Common myeloid progenitor, CD34-positive (primary cell): ENCODE measurements around the gene NIBAN1. TPM values are rescaled to one million over a fixed set of nuclear protein-coding genes. Genes with fewer than 3 reads are reported as not detected.

Experiments used
- CTCF ChIA-PET: fragments of 350-600 bp; sonication (Branson Sonifier 250); formaldehyde crosslinking; loops from one replicate; lab custom pipeline; 2021; ENCODE audit warnings: antibody characterized with exemption; lab: Charles Lee
- POLR2A ChIA-PET: fragments of 350-600 bp; sonication (Branson Sonifier 250); formaldehyde crosslinking; loops from one replicate; lab custom pipeline; 2021; ENCODE audit warnings: antibody characterized with exemption; lab: Charles Lee
- DNase-seq, 3 donors: peaks; one replicate each; pipeline versions ENCODE4 v3.0.0 to v3.0.0-alpha.2; 2013
- H3K27ac ChIP-seq, 2 experiments: 1 replicate in 1 of 2; 2 replicates in 1 of 2; pipeline ENCODE4 v1.7.0; 2013; ENCODE audit warnings: inconsistent platforms in 2 of 2, low read length in 2 of 2, mild to moderate bottlenecking in 2 of 2, low read depth in 1 of 2, moderate library complexity in 1 of 2; ENCODE audit not compliant: severe bottlenecking in 2 of 2, insufficient read depth in 1 of 2, poor library complexity in 1 of 2
- H3K27me3 ChIP-seq, 5 experiments: replicated peaks in 2 of 5; 1 replicate in 3 of 5; 2 replicates in 2 of 5; pipeline versions ENCODE4 v1.6.1 to v1.7.0; 2013; ENCODE audit warnings: low read length in 4 of 5, mild to moderate bottlenecking in 2 of 5, moderate library complexity in 2 of 5, inconsistent platforms in 1 of 5; ENCODE audit not compliant: insufficient read depth in 5 of 5, control insufficient read depth in 4 of 5
- H3K36me3 ChIP-seq, 4 experiments: 1 replicate in 2 of 4; 2 replicates in 2 of 4; pipeline versions ENCODE4 v1.6.1 to v1.7.0; 2013; ENCODE audit warnings: low read length in 3 of 4, control low read depth in 1 of 4, mild to moderate bottlenecking in 1 of 4; ENCODE audit not compliant: control insufficient read depth in 4 of 4, insufficient read depth in 4 of 4
- H3K4me1 ChIP-seq, 4 experiments: 1 replicate in 3 of 4; 2 replicates in 1 of 4; pipeline versions ENCODE4 v1.6.1 to v1.7.1; 2013; ENCODE audit warnings: low read length in 3 of 4, mild to moderate bottlenecking in 3 of 4, control low read depth in 1 of 4, inconsistent platforms in 1 of 4, moderate library complexity in 1 of 4; ENCODE audit not compliant: control insufficient read depth in 4 of 4, insufficient read depth in 4 of 4; ENCODE audit errors: control extremely low read depth in 1 of 4
- H3K4me3 ChIP-seq, 7 experiments: 1 replicate in 4 of 7; 2 replicates in 3 of 7; pipeline versions ENCODE4 v1.5.1 to v1.7.0; 2013; ENCODE audit warnings: mild to moderate bottlenecking in 7 of 7, low read length in 6 of 7, moderate library complexity in 6 of 7, inconsistent platforms in 2 of 7, low read depth in 2 of 7, control low read depth in 1 of 7; ENCODE audit not compliant: insufficient read depth in 4 of 7, control insufficient read depth in 1 of 7; ENCODE audit errors: extremely low read depth in 1 of 7
- H3K9me3 ChIP-seq, 5 experiments: 1 replicate in 4 of 5; 2 replicates in 1 of 5; pipeline versions ENCODE4 v1.6.1 to v1.7.1; 2013; ENCODE audit warnings: low read length in 4 of 5, mild to moderate bottlenecking in 2 of 5, inconsistent platforms in 1 of 5, low read depth in 1 of 5, moderate library complexity in 1 of 5; ENCODE audit not compliant: control insufficient read depth in 4 of 5, insufficient read depth in 2 of 5; ENCODE audit errors: control extremely low read depth in 1 of 5
- WGBS: methylation state at CpG from one replicate; pipeline ENCODE4 v1.1.5; 2013; ENCODE audit not compliant: insufficient coverage; 5-methylcytosine and 5-hydroxymethylcytosine counted together
- polyA plus RNA-seq: library from polyadenylated mRNA; unstranded; fragments of 120-200 nt; gene quantifications from one replicate; pipeline ENCODE4 v1.2.1, GENCODE V29; 2013

NIBAN1 gene, protein sequence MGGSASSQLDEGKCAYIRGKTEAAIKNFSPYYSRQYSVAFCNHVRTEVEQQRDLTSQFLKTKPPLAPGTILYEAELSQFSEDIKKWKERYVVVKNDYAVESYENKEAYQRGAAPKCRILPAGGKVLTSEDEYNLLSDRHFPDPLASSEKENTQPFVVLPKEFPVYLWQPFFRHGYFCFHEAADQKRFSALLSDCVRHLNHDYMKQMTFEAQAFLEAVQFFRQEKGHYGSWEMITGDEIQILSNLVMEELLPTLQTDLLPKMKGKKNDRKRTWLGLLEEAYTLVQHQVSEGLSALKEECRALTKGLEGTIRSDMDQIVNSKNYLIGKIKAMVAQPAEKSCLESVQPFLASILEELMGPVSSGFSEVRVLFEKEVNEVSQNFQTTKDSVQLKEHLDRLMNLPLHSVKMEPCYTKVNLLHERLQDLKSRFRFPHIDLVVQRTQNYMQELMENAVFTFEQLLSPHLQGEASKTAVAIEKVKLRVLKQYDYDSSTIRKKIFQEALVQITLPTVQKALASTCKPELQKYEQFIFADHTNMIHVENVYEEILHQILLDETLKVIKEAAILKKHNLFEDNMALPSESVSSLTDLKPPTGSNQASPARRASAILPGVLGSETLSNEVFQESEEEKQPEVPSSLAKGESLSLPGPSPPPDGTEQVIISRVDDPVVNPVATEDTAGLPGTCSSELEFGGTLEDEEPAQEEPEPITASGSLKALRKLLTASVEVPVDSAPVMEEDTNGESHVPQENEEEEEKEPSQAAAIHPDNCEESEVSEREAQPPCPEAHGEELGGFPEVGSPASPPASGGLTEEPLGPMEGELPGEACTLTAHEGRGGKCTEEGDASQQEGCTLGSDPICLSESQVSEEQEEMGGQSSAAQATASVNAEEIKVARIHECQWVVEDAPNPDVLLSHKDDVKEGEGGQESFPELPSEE
- polyA plus RNA-seq = 9.4 TPM

DNA sequence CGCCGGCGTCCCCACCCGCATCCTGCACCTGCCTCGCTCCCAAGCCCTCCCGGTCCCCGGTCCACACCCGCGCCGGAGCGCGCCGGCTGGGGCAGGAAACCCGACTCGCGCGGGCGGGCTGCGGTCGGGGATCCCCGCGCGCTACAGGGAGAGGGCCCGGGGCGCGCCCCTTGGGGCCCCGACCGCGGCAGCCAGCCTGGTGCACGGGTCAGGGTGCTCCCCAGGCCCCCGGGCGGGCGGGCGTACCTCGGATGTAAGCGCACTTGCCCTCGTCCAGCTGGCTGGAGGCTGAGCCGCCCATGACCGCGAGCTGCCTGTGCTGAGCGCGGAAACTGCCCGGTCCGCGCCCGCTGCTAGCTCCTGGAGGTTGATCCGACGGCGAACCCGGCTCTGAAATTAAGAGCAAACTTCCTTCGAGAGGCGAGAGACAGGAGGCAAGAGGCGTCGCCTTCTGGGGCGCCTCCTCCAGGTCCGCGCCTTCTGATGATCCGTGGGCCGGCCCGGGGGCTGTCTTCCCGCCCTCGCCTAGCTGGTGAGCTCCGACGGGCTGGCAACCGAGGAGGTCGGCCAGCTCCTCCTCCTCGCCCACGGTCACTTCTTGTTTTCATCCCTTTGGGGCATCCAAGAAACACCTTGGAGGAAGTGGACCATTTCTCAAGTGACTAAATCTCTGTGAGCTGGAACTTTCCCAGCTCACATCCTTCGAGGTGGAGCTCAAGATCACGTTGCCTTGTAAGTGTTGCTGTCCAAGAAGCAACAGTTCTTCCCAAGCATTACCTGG is at the start of gene NIBAN1:
TSS of gene NIBAN1 (minus strand) at position 453 of the 781 bp plus-strand sequence. CDS start at position 301, 152 bp downstream.
- Histone ChIP-seq H3K27ac (peak within 1 kb of the TSS; percentile 21 to 83), H3K4me1 (peaks cover 4 to 29% (median 21%) of the 10 kb centered on the region in 4 experiments), H3K36me3 (no peaks in the 10 kb centered on the region), H3K9me3 (no peaks in the 10 kb centered on the region), H3K27me3 (peaks cover 0 to 7% (median 0%) of the 10 kb centered on the region in 5 experiments), H3K4me3 (peak within 1 kb of the TSS; percentile 78 to 89 (median 83))
- WGBS = 0% methylated on average over 52 of the region's 70 CpGs
- ChIA-PET CTCF (interaction anchor here (0.9 to 1.9 kb wide), 8 partner anchors 16 to 696 kb away, joined by 3 to 9 read pairs (median 4); no protein-coding TSS in a partner anchor), POLR2A (interaction anchor here (0.6 to 1.5 kb wide), 2 partner anchors 11 to 168 kb away, joined by 4 read pairs; no protein-coding TSS in a partner anchor)
- peak; percentile 65 to 81 (median 78) for DNase-seq

- Histone ChIP-seq H3K4me1 (no peaks in the 10 kb centered on the region), H3K4me3 (no peak overlapping the region), H3K27me3 (no peaks in the 10 kb centered on the region), H3K36me3 (no peaks in the 10 kb centered on the region), H3K27ac (no peak overlapping the region), H3K9me3 (no peaks in the 10 kb centered on the region)
- WGBS = 100% methylated on average over 2 of the region's 3 CpGs
- ChIA-PET POLR2A (no interaction called here), CTCF (interaction anchor here (0.9 to 1.4 kb wide), 3 partner anchors 22 to 213 kb away, joined by 3 read pairs; no protein-coding TSS in a partner anchor)
- DNase-seq = no peak
Measured at GRCh38 chr1:185017966-185018365, 43.7 kb upstream of the NIBAN1 start.

GRCh38 chr1:185017338-185017737 is 43.0 kb upstream of the NIBAN1 start:
- no peaks in the 10 kb centered on the region for H3K9me3 ChIP-seq
- no CpG with 5 or more reads among the region's 2 CpGs for WGBS
- H3K27ac ChIP-seq = no peak overlapping the region

DNA sequence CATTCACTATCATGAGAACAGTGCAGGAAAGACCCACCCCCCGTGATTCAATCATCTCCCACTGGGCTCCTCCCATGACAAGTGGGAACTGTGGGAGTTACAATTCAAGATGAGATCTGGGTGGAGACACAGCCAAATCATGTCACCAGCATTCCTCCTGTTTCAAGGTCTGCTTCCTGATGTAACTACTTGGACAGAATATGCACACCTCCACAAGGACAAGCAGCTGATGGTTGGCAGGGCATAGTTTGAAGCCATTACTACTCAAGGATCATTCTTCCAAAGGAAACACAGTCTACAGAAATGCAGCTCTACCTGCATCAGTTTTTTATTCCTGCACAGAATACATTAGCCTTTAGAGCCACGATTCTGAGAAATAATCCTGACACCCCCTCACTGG is 42.6 kb upstream of the NIBAN1 start:
- 87% methylated on average over 2 of the region's 2 CpGs for WGBS
- no peak for DNase-seq
- POLR2A ChIA-PET = interaction anchor here (0.5 kb wide), 1 partner anchor 54 kb away, joined by 3 read pairs; no protein-coding TSS in a partner anchor

More at GRCh38 chr1:185017338-185017737, 43.0 kb upstream of the NIBAN1 start:
- Histone ChIP-seq H3K4me1 (no peaks in the 10 kb centered on the region), H3K27me3 (no peaks in the 10 kb centered on the region), H3K36me3 (no peaks in the 10 kb centered on the region), H3K4me3 (no peak overlapping the region)
- POLR2A ChIA-PET = no interaction called here
- peak in 2 of 3 donors; percentile 15 to 16 for DNase-seq
- CTCF ChIA-PET = interaction anchor here (0.8 to 1.4 kb wide), 5 partner anchors 18 to 212 kb away, joined by 3 to 4 read pairs (median 3); no protein-coding TSS in a partner anchor

GRCh38 chr1:185015631-185016030 is 41.3 kb upstream of the NIBAN1 start:
- Histone ChIP-seq H3K27ac (no peak overlapping the region), H3K36me3 (no peaks in the 10 kb centered on the region), H3K4me1 (no peaks in the 10 kb centered on the region), H3K27me3 (no peaks in the 10 kb centered on the region), H3K9me3 (no peaks in the 10 kb centered on the region), H3K4me3 (no peak overlapping the region)
- no peak for DNase-seq
- ChIA-PET POLR2A (no interaction called here), CTCF (interaction anchor here (0.8 to 1.5 kb wide), 4 partner anchors 9 to 155 kb away, joined by 3 to 4 read pairs (median 3); no protein-coding TSS in a partner anchor)
- 100% methylated on average over 2 of the region's 3 CpGs for WGBS

More for the DNA sequence above, 42.6 kb upstream of the NIBAN1 start:
- no peaks in the 10 kb centered on the region for H3K36me3 ChIP-seq
- no peaks in the 10 kb centered on the region for H3K4me1 ChIP-seq
- H3K27me3 ChIP-seq = no peaks in the 10 kb centered on the region
- no peak overlapping the region for H3K4me3 ChIP-seq
- no peak overlapping the region for H3K27ac ChIP-seq
- CTCF ChIA-PET = interaction anchor here (0.8 to 1.4 kb wide), 3 partner anchors 18 to 153 kb away, joined by 3 to 4 read pairs (median 3); no protein-coding TSS in a partner anchor
- no peaks in the 10 kb centered on the region for H3K9me3 ChIP-seq

GRCh38 chr1:185014941-185015340 is 40.6 kb upstream of the NIBAN1 start:
- H3K4me3 ChIP-seq = no peak overlapping the region
- H3K27me3 ChIP-seq = no peaks in the 10 kb centered on the region
- no peaks in the 10 kb centered on the region for H3K4me1 ChIP-seq
- H3K36me3 ChIP-seq = no peaks in the 10 kb centered on the region
- no peaks in the 10 kb centered on the region for H3K9me3 ChIP-seq
- WGBS = 79% methylated on average over 3 of the region's 3 CpGs
- DNase-seq = no peak
- no peak overlapping the region for H3K27ac ChIP-seq
- ChIA-PET POLR2A (no interaction called here), CTCF (interaction anchor here (0.6 to 1.5 kb wide), 4 partner anchors 10 to 155 kb away, joined by 3 to 4 read pairs (median 3); no protein-coding TSS in a partner anchor)
